Stimulated activated CD8-positive, alpha-beta memory T cell treated with anti-CD3 and anti-CD28 coated beads, Interleukin-7, amount 100 ng/mL, for 4 hours (primary cell): ENCODE data around the gene NUP88.

ENCODE experiments used
- DNase-seq, 2 donors: peaks; one replicate each; pipeline ENCODE4 v3.0.0-alpha.2; 2020; ENCODE audit warnings: low read depth in 2 of 2

The NUP88 gene

GRCh38 chr17:5355421-5356129 lies 63.9 kb downstream of the NUP88 start:
- no peak for DNase-seq

- no peak for DNase-seq
Observed at GRCh38 chr17:5354886-5355415, 64.5 kb downstream of the NUP88 start.

- no peak for DNase-seq
Observed at GRCh38 chr17:5354310-5354709, 65.2 kb downstream of the NUP88 start.

- DNase-seq: no peak
Observed at GRCh38 chr17:5352681-5353289, 66.7 kb downstream of the NUP88 start.

- DNase-seq: no peak
Observed at GRCh38 chr17:5344914-5345313, 74.5 kb downstream of the NUP88 start.
